Kidney tubule cell (primary cell): ENCODE results near the gene C22orf23.
"Not testable (repeated sequence)": the region's sequence is repeated elsewhere in the genome, so short reads cannot be mapped to it uniquely, and the experiment has no call there.

Experiments
- DNase-seq: peaks from one replicate; pipeline ENCODE4 v3.0.0-alpha.2; 2018; ENCODE audit warnings: low spot score

Gene C22orf23

DNA sequence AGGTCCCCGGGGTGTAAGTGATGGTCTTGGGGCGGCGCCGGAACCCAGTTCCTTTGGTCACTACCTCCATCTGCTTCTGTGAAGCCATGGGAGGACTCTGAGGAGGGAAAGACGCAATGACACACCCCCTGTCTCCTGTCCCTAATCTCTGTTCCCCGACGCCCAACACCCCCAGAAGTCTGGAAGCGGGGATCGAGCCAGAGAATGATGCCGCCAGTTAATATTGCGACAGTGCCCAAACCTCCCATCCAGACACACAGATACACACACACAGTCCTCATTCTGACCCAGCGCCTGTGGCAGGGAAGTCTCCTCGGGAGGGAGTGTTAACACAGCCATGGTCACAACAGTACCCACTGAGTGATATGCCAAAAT is 352 bp downstream of the C22orf23 start:
- peak; percentile 18 for DNase-seq

DNA sequence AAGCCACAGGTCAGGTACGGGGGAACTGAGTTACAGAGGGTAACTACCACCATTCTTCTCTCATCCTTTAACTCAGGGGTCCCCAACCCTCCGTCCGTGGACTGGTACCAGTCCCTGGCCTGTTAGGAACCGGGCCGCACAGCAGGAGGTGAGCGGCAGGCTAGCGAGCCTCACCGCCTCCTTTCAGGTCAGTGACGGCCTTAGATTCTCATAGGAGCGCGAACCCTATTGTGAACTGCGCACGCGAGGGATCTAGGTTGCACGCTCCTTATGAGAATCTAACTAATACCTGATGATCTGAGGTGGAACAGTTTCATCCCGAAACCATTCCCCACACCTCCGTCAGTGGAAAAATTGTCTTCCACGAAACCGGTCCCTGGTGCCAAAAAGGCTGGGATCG is 772 bp downstream of the C22orf23 start:
- not testable (repeated sequence) for DNase-seq

DNA sequence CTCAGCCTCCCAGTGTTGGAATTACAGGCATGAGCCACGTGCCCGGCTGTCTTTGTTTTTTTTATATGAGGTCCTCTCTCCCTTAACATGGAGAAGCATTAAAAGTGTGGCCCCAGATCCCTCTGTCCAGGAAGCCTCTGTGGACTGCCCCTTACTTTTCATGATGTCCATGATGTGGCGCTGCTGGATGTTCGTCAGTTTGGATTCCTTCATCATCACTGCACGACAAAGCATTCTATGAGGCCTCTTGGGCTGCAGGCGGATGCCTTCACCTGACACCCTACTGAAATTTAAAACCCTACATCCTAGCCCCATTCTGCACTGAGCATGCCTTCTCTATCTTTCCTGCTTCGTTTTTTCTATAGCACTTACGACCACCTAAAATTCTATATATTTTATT is 2.1 kb downstream of the C22orf23 start:
- DNase-seq: no peak

DNA sequence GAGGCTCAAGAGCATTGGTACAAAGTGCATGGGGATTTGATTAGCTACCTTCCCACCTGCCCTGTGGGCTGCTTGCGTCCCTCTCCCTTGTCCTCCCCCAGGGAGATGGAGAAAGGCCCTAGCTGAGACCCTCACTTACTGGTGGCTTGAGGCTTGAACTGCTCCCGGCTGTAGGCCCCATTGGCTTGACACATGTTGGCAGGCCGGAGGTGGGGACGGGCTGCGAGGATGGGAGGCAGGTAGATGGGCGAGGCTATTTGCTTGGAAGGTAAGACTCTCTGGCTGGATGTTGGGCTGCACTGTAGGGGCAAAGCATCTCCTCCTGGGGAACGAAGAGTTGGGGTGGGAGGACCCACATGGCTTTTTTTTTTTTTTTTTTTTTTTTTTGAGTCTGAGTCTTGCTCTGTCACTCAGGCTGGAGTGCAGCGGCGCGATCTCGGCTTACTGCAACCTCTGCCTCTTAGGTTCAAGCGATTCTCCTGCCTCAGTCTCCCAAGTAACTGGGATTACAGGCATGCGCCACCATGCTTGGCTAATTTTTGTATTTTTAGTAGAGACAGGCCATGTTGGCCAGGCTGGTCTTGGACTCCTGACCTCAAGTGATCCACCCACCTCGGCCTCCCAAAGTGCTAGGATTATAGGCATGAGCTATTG is 6.1 kb downstream of the C22orf23 start:
- DNase-seq: not testable (repeated sequence)

DNA sequence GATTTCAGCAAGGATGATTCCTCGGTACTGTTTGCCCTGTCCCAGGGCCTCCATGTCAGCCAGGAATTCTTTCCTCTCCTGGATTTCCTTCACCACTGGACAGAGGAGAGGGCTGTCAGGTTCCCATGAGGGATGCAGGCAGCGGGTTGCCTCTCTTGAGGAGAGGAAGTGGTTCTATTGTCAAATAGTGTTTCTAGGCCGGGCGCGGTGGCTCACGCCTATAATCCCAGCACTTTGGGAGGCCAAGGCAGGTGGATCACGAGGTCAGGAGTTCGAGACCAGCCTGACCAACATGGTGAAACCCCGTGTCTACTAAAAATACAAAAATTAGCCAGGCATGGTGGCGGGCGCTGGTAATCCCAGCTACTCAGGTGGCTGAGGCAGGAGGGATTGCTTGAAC is 9.0 kb downstream of the C22orf23 start:
- DNase-seq: not testable (repeated sequence)

- DNase-seq: no peak
Measured at GRCh38 chr22:37943825-37944198, 9.6 kb downstream of the C22orf23 start.

GRCh38 chr22:37943136-37943824 is 10.1 kb downstream of the C22orf23 start:
- DNase-seq: peak; percentile 47

DNA sequence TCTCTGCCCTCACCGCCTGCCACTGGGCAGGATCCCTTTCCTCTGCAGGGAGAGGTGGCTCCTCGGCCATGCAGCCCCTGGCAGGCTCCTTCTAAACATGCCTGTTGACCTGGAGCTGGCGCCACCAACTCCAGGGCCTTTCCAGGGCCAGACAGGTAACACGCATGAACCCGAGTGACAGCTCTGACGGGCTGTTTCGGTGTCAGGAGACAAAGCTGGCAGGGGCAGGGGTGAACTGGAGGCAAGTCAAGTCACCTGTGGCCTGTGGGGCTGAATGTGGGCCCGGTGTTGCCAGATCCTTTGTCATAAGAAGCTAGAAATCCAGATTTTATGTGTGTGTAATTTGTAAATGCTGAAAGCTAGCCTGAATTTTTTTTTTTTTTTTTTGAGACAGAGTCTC is 11.3 kb downstream of the C22orf23 start:
- no peak for DNase-seq

DNA sequence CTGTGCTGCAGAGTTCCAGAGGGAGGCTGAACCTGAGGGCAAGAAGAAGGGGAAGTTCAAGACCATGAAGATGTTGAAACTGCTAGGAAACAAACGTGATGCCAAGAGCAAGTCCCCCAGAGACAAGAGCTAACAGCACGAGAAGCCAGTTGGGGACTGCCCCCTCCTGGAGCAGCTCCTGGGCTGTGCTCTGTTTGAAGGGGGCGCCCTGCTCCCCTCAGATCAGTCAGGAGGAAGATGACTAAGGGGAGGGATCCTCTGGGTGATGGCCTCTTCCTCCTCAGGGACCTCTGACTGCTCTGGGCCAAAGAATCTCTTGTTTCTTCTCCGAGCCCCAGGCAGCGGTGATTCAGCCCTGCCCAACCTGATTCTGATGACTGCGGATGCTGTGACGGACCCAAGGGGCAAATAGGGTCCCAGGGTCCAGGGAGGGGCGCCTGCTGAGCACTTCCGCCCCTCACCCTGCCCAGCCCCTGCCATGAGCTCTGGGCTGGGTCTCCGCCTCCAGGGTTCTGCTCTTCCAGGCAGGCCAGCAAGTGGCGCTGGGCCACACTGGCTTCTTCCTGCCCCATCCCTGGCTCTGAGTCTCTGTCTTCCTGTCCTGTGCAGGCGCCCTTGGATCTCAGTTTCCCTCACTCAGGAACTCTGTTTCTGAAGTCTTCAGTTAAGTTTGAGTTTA is 12.6 kb downstream of the C22orf23 start:
- DNase-seq: no peak

DNA sequence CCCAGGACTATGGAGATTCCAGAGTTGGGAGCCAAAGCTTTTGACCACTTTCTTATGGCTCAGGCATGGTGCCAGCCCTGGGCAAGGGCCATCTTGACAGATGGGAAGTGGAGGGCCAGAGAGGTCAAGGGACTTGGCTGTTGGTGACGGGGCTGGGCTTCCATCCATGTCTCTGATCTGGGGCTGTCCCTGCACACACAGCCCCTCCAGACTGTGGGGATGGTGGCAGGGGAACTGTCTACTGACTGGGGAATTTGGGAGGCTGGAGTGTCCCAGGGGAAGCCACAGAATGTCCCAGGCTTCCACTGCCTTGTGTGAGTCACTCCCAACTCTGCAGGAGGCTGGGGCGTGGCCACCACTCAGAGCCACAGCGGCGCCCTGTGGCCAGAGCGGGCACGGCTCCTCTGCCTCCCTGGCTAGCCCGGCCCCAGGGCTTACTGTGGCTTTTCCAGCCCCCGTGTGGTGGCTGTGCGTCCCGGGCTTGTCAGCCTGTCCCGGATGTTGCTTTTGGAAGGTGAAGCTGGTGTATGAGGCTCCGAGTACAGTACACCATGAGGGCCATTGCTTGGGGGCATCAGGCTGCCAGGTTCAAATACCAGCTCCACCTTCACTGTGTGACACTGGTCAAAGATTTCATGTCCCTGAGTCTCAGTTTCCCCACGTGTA is 19.6 kb downstream of the C22orf23 start:
- DNase-seq: peak; percentile 94

DNA sequence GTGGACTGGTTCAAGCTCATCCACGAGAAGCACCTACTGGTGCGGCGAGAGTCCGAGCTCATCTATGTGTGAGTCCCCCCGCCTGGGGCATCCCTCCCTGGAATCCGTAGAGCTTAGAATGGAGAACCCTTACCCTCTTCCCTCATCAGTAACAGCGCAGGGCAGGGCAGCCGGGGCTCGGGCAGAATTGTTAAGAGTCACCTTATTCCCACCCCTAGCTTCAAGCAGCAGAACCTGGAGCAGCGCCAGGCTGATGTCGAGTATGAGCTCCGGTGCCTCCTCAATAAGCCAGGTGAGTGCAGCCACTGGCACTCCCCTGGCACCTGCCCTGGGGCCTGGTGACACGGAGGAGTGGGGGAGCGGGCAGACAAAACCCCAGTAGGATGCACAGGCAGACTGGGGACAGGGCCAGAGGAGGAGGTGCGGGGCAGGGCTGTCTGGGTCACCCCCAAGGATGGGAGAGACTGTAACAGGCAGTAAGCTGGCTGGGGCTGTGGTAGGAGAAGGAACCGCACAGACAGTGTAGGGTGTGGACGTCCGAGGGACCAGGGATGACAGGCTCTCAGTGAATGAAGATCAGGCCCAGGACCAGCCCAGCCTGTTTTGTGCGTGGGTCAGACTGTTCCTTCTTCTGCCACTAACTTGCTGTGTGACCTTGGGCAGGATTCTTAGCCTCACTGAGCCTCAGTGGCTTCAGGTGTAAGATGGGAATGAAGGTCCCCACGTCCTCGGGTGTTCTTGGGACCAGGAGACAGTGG is 20.4 kb downstream of the C22orf23 start:
- DNase-seq: no peak

GRCh38 chr22:37932401-37932800 is 21.0 kb downstream of the C22orf23 start:
- DNase-seq: no peak

GRCh38 chr22:37931893-37932389 is 21.5 kb downstream of the C22orf23 start:
- DNase-seq: no peak

DNA sequence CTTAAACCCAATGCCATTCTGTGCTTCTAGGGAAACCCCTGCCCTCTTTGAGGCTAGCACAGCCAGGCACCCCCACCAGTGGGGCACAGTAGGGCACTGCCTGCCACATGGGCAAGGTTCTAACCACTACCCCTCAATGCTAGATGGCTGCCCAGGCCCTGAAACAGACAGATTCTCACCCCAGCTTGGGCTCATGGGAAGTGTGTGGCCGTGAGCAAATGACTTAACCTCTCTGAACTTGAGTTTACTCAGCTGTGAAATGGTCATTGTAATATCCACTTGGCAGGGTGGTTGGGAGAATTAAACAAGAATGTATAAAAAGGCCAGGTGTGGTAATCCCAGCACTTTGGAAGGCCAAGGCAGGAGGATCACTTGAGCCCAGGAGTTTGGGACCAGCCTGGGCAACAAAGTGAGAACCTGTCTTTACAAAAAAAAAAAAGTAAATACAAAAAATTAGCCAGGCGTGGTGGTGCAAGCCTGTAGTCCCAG is 22.4 kb downstream of the C22orf23 start:
- peak; percentile 13 for DNase-seq

DNA sequence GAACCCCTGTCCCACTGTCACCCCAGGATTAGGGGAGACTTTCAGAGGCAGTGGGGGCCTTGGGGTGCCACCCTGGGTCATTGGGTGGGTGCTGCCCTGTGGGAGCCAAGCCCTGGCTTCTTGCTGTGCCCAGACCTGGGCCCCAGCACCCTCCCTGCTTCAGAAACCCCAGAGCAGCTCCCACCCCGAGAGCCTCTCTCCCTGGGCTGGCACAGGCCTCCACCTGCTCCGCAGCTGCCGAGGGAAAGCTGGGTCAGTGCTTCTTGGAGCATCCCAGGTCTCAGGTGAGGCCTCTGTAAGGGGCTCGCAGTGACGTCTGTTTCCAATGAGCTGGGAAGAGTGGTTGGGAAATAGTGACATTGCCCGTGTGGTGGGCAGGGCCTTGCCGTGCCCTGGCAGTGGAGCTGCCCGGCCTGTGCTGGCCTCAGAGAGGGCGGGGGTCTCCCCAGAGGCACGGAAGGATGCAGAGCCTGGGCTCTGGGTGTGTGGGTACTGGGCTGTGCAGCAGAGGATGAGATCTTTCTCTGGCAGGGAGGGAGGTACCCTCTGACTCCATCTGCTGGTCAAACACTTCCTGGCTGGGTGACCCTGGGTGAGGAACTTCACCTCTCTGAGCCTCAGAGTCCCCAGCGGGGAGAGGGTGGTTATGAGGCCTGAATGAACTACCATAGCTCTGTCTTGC is 23.0 kb downstream of the C22orf23 start:
- peak; percentile 27 for DNase-seq

DNA sequence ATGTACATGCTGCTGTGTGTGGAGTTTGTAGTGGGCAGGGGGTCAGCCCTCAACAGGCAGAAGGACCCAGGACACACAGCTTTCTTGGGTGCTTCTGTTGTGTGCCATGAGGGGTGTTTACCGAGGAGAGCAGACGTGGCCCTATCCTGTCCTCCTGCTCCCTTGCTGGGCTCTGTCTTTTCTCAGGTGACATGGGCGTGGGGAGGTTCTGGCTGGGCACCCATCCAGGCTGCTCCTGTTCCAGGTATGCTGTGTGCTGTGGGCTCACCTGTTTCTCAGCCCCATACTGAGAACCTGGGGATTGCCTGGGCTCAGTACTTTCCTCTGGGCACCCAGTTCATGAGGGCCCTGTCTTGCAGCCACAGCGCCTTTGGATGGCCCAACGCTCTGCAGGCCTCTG is 24.0 kb downstream of the C22orf23 start:
- no peak for DNase-seq

DNA sequence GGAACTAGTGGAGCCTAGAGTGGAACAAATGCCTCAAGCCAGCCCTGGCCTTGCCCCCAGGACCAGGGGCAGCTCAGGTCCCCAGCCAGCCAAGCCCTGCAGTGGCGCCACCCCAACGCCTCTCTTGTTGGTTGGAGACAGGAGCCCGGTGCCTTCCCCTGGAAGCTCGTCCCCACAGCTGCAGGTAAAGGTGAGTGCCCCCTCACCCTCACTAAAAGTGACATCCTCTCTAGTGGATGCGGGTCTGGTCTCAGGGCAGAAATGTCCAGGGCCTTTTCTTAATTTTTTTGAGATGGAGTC is 25.8 kb downstream of the C22orf23 start:
- DNase-seq: no peak

DNA sequence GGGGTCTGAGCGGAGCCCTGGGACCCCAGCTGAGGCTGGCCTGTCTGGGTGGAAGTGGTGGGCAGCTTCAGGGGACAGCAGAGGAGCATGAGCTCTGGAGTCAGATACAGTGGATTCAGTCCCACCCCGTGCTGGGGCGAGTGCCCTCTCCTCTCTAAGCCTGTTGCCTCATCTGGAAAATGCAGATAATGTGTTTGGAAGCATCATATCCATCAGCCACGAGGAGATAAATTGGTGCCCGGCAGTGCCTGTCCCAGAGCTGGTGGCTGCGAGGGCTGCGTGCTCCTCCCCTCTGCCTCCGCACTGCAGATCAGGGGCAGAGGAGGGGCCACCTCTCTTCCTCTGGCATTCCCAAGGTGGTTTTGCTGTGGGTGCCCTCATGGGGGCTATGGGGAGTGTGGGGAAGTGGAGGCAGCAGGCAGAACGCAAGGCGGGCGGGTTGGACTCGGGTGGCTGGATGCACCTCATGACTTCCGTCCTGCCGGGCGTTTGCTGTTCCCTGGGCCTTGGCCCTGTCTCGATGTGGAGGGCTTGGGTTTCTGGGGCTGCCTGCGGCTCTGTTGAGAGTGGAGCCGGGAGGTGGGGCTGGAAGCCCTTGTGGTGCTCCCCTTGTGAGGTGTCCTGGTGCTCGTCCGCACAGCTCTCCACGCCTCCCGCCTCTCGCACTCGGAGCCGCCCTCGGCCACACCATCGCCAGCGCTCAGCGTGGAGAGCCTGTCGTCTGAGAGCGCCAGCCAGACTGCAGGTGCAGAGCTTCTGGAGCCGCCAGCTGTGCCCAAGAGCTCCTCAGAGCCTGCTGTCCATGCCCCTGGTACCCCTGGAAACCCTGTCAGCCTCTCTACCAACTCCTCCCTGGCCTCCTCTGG is 26.4 kb downstream of the C22orf23 start:
- no peak for DNase-seq

GRCh38 chr22:37926358-37926757 is 27.0 kb downstream of the C22orf23 start:
- DNase-seq: no peak

GRCh38 chr22:37925767-37926166 is 27.6 kb downstream of the C22orf23 start:
- no peak for DNase-seq
